Peyer's patch (tissue), 4 donors: ENCODE data around the gene EIF1. TPM values are rescaled to one million over a fixed set of nuclear protein-coding genes. Genes with fewer than 3 reads are reported as not detected.

ENCODE experiments used
- DNase-seq, 3 donors: peaks; one replicate each; pipeline ENCODE4 v3.0.0-alpha.2; 2017 to 2019
- H3K27ac ChIP-seq, 4 donors: fragments of 200-600 bp; sonication (generic); one replicate each; pipeline ENCODE4 v1.5.1; 2016 to 2019
- H3K27me3 ChIP-seq, 2 donors: fragments of 200-600 bp; sonication (generic); one replicate each; pipeline ENCODE4 v1.5.1; 2019
- H3K36me3 ChIP-seq, 3 donors: fragments of 200-600 bp; sonication (generic); one replicate each; pipeline ENCODE4 v1.5.1; 2016 to 2019
- H3K4me1 ChIP-seq, 4 donors: fragments of 200-600 bp; sonication (generic); one replicate each; pipeline ENCODE4 v1.5.1; 2016 to 2019
- H3K4me3 ChIP-seq, 4 donors: fragments of 200-600 bp; sonication (generic); 1 replicate in 3 of 4; 2 replicates in 1 of 4; pipeline ENCODE4 v1.5.1; 2016 to 2019; ENCODE audit warnings: mild to moderate bottlenecking in 1 of 4
- H3K9me3 ChIP-seq, 4 donors: fragments of 200-600 bp; sonication (generic); one replicate each; pipeline ENCODE4 v1.5.1; 2016 to 2019; ENCODE audit warnings: mild to moderate bottlenecking in 1 of 4
- CTCF ChIP-seq, 6 experiments: fragments of 450-650 bp in 4 of 6; fragments of 200-600 bp in 2 of 6; sonication (generic) in 1 of 6; IDR thresholded peaks; one replicate each; pipeline ENCODE4 v1.5.1; 2017 to 2019; ENCODE audit warnings: antibody characterized with exemption in 6 of 6, mild to moderate bottlenecking in 3 of 6, moderate library complexity in 1 of 6
- POLR2A ChIP-seq, 2 donors: fragments of 450-650 bp; IDR thresholded peaks; one replicate each; pipeline ENCODE4 v1.5.1; 2017; ENCODE audit warnings: antibody characterized with exemption in 2 of 2, mild to moderate bottlenecking in 2 of 2, moderate library complexity in 2 of 2
- total RNA-seq, 4 donors: library from RNA; depleted of rRNA; stranded (reverse); fragments of >200 nt; gene quantifications; one replicate each; pipeline ENCODE4 v1.1.0, GENCODE V29; 2016

EIF1 gene
- total RNA-seq, 4 donors from 2014 or later, result 123 to 226 (median 188) TPM

- Histone ChIP-seq H3K9me3 (no peaks in the 10 kb centered on the region), H3K27me3 (no peaks in the 10 kb centered on the region), H3K4me1 (peaks cover 0 to 7% (median 3%) of the 10 kb centered on the region in 4 donors), H3K4me3 (no peak overlapping the region), H3K36me3 (no peaks in the 10 kb centered on the region), H3K27ac (peak overlapping the region in 3 of 4 donors; percentile 58 to 89 (median 79))
- no peak for TF ChIP-seq CTCF (IDR thresholded peaks at IDR 0.05)
- TF ChIP-seq POLR2A (IDR thresholded peaks at IDR 0.05), result no peak
- peak in 1 of 3 donors; percentile 15 for DNase-seq
Measured at GRCh38 chr17:41679740-41680425, 8.8 kb upstream of the EIF1 start.

- peaks cover 0 to 7% (median 3%) of the 10 kb centered on the region in 4 donors for H3K4me1 ChIP-seq
- no peaks in the 10 kb centered on the region for H3K36me3 ChIP-seq
- no peak for TF ChIP-seq POLR2A (IDR thresholded peaks at IDR 0.05)
- no peak for TF ChIP-seq CTCF (IDR thresholded peaks at IDR 0.05)
- H3K4me3 ChIP-seq, result no peak overlapping the region
- H3K27ac ChIP-seq, result no peak overlapping the region
- peak in 1 of 3 donors; percentile 11 for DNase-seq
- no peaks in the 10 kb centered on the region for H3K9me3 ChIP-seq
- H3K27me3 ChIP-seq, result no peaks in the 10 kb centered on the region
Measured at GRCh38 chr17:41680426-41681040, 8.2 kb upstream of the EIF1 start.

- no peak overlapping the region for H3K27ac ChIP-seq
Measured at GRCh38 chr17:41681776-41682175, 6.9 kb upstream of the EIF1 start.

GRCh38 chr17:41682631-41683030 lies 6.1 kb upstream of the EIF1 start:
- no peaks in the 10 kb centered on the region for H3K27me3 ChIP-seq
- H3K36me3 ChIP-seq, result no peaks in the 10 kb centered on the region
- no peak overlapping the region for H3K27ac ChIP-seq
- no peak overlapping the region for H3K4me3 ChIP-seq
- TF ChIP-seq POLR2A (IDR thresholded peaks at IDR 0.05), result no peak
- TF ChIP-seq CTCF (IDR thresholded peaks at IDR 0.05), result no peak
- DNase-seq, result peak in 1 of 3 donors; percentile 13
- no peaks in the 10 kb centered on the region for H3K9me3 ChIP-seq
- peaks cover 0 to 7% (median 3%) of the 10 kb centered on the region in 4 donors for H3K4me1 ChIP-seq

More at GRCh38 chr17:41681776-41682175, 6.9 kb upstream of the EIF1 start:
- H3K27me3 ChIP-seq, result no peaks in the 10 kb centered on the region
- peak in 1 of 3 donors; percentile 15 for DNase-seq
- H3K4me1 ChIP-seq, result peaks cover 0 to 7% (median 3%) of the 10 kb centered on the region in 4 donors
- TF ChIP-seq CTCF (IDR thresholded peaks at IDR 0.05) (no peak), POLR2A (IDR thresholded peaks at IDR 0.05) (no peak)
- H3K36me3 ChIP-seq, result no peaks in the 10 kb centered on the region
- no peaks in the 10 kb centered on the region for H3K9me3 ChIP-seq
- no peak overlapping the region for H3K4me3 ChIP-seq

DNA sequence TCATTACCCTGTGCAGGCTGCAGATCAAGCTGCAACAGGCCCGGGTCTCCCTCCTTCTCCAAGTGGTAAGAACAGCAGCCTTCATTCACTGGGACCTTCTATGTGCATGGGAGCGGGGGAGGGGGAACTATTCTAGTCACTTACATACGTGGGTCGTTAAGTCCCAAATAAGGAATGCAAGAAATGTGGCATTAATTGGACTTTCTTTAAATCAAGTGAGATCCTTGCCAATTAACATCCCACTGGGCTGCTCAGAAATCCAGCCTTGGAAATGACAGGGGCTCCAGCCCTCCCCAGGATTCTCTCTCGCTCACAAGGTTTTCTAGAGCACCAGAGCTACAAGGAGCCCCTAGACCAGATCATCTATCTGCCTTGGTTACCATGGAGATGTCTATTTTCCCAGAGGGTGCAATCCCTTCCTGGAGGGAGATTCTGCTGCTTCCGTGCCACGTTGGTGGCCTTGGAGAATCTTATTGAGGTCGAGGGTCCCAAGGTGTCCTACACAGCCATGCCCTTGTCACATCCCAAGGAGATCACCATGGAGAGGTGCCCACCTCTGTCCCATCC lies 5.2 kb upstream of the EIF1 start:
- H3K27me3 ChIP-seq, result no peaks in the 10 kb centered on the region
- no peak overlapping the region for H3K4me3 ChIP-seq
- H3K27ac ChIP-seq, result no peak overlapping the region
- no peaks in the 10 kb centered on the region for H3K36me3 ChIP-seq
- peaks cover 0 to 5% (median 2%) of the 10 kb centered on the region in 4 donors for H3K4me1 ChIP-seq
- DNase-seq, result peak in 1 of 3 donors; percentile 32
- no peak for TF ChIP-seq POLR2A (IDR thresholded peaks at IDR 0.05)
- no peak for TF ChIP-seq CTCF (IDR thresholded peaks at IDR 0.05)
- H3K9me3 ChIP-seq, result no peaks in the 10 kb centered on the region
